HepG2 (cell line): ENCODE results near the gene ZNF33B. TPM values are rescaled to one million over a fixed set of nuclear protein-coding genes. Genes with fewer than 3 reads are reported as not detected.
A peak's percentile ranks its signal among the peaks of the same experiment; 100 is the strongest.
"Not testable (repeated sequence)": the region's sequence is repeated elsewhere in the genome, so short reads cannot be mapped to it uniquely, and the experiment has no call there.

Experiments used
- ATAC-seq: fragments of 200-7000 bp; cut with Tn5 transposase; 3 replicates; pipeline ENCODE4 v1.9.1; 2020; ENCODE audit warnings: mild to moderate bottlenecking, moderate library complexity
- BruUV-seq: library from RNA; stranded (reverse); fragments of 400-500 nt; replicated peaks from 2 replicates; lab custom pipeline; 2021; lab: Mats Ljungman, UMichigan
- CTCF ChIA-PET: fragments of 300-600 bp; formaldehyde crosslinking; extraction: SDS; loops from one replicate; lab custom pipeline; 2021; ENCODE audit warnings: low total read pairs, inconsistent platforms, low intra/inter-chr PET ratio; lab: Yijun Ruan, JAX
- POLR2A ChIA-PET: fragments of 350-600 bp; sonication (Branson Sonifier 250); formaldehyde crosslinking; loops from one replicate; lab custom pipeline; 2020; ENCODE audit warnings: antibody characterized with exemption, inconsistent platforms; lab: Yijun Ruan, JAX
- DNase-seq: peaks from one replicate; pipeline ENCODE4 v3.0.0-alpha.2; 2015; ENCODE audit warnings: low spot score
- FAIRE-seq: peaks from 3 replicates; lab custom pipeline; 2011; peaks lifted over from hg19 to GRCh38; lab: Jason Lieb, UNC
- H2AFZ ChIP-seq: one replicate; pipeline ENCODE4 v1.6.1; 2011; ENCODE audit warnings: low read length, inconsistent platforms
- H3K27ac ChIP-seq: fragments of 300-600 bp; 3 replicates; pipeline ENCODE4 v1.8.0; 2011; ENCODE audit warnings: mixed run types, mild to moderate bottlenecking, mixed read lengths, low read length, inconsistent platforms; ENCODE audit not compliant: insufficient read depth; ENCODE audit errors: extremely low read length
- H3K27me3 ChIP-seq, 2 experiments: fragments of 200-600 bp in 1 of 2; 2 replicates in 1 of 2; 3 replicates in 1 of 2; pipeline versions ENCODE4 v1.6.0 to v1.8.0; 2011; ENCODE audit warnings: low read length in 2 of 2, mild to moderate bottlenecking in 2 of 2, moderate library complexity in 2 of 2, inconsistent platforms in 1 of 2; ENCODE audit not compliant: insufficient read depth in 2 of 2, control insufficient read depth in 1 of 2
- H3K36me3 ChIP-seq, 2 experiments: fragments of 200-600 bp in 1 of 2; replicated peaks in 1 of 2; 2 replicates in 1 of 2; 3 replicates in 1 of 2; pipeline versions ENCODE4 v1.5.1 to v1.8.0; 2011; ENCODE audit warnings: low read length in 2 of 2, inconsistent platforms in 1 of 2; ENCODE audit not compliant: insufficient read depth in 2 of 2, control insufficient read depth in 1 of 2
- H3K4me1 ChIP-seq: 2 replicates; pipeline ENCODE4 v1.5.1; 2012; ENCODE audit warnings: low read length, inconsistent platforms; ENCODE audit not compliant: insufficient read depth
- H3K4me2 ChIP-seq: 2 replicates; pipeline ENCODE4 v1.6.0; 2011; ENCODE audit warnings: low read depth, low read length, inconsistent platforms
- H3K4me3 ChIP-seq, 3 experiments: fragments of 200-600 bp in 1 of 3; sonication (generic), shearing (Covaris generic) in 1 of 3; replicated peaks in 1 of 3; 2 replicates each; pipeline ENCODE4 v1.5.1; 2011 to 2016; ENCODE audit warnings: low read length in 3 of 3, inconsistent platforms in 2 of 3, low read depth in 2 of 3, mild to moderate bottlenecking in 2 of 3, control low read depth in 1 of 3, mixed read lengths in 1 of 3; ENCODE audit not compliant: insufficient read depth in 1 of 3
- H3K79me2 ChIP-seq: one replicate; pipeline ENCODE4 v1.6.1; 2011; ENCODE audit warnings: low read length, inconsistent platforms; ENCODE audit not compliant: insufficient read depth
- H3K9ac ChIP-seq: 2 replicates; pipeline ENCODE4 v1.6.0; 2011; ENCODE audit warnings: mild to moderate bottlenecking, low read depth, low read length, inconsistent platforms; ENCODE audit not compliant: insufficient read depth
- H3K9me3 ChIP-seq: 2 replicates; pipeline ENCODE4 v1.5.1; 2012; ENCODE audit warnings: mild to moderate bottlenecking, low read length
- H4K20me1 ChIP-seq: 2 replicates; pipeline ENCODE4 v1.6.0; 2011; ENCODE audit warnings: inconsistent platforms, mild to moderate bottlenecking, low read length, moderate library complexity; ENCODE audit not compliant: insufficient read depth
- CCDC6 ChIP-seq: sonication (generic); formaldehyde crosslinking; IDR thresholded peaks from 2 replicates; pipeline ENCODE4 v1.8.1; 2022; ENCODE audit warnings: mild to moderate bottlenecking, missing genetic modification reagents, moderate library complexity
- FOXA3 ChIP-seq: IDR thresholded peaks from 2 replicates; pipeline ENCODE4 v1.6.1; 2016; ENCODE audit warnings: missing genetic modification reagents, missing compliant biosample characterization
- GABPB1 ChIP-seq: IDR thresholded peaks from 2 replicates; pipeline ENCODE4 v1.6.1; 2016; ENCODE audit warnings: mild to moderate bottlenecking, missing genetic modification reagents, moderate library complexity, missing compliant biosample characterization
- KDM2A ChIP-seq: sonication (generic); formaldehyde crosslinking; IDR thresholded peaks from 2 replicates; pipeline ENCODE4 v1.4.0; 2020; ENCODE audit warnings: low read depth, missing genetic modification reagents, borderline replicate concordance
- MAFK ChIP-seq, 2 experiments: IDR thresholded peaks in 1 of 2; conservative IDR thresholded peaks in 1 of 2; 2 replicates each; pipeline ENCODE4 v1.6.1; 2011; ENCODE audit warnings: improper control_type of control experiment in 2 of 2, low read length in 2 of 2
- MLLT10 ChIP-seq: sonication (generic); formaldehyde crosslinking; IDR thresholded peaks from 2 replicates; pipeline ENCODE4 v1.4.0; 2020; ENCODE audit warnings: missing genetic modification reagents
- SAP130 ChIP-seq: IDR thresholded peaks from 2 replicates; pipeline ENCODE4 v1.6.1; 2016; ENCODE audit warnings: low read depth
- SP4 ChIP-seq: sonication (generic); formaldehyde crosslinking; IDR thresholded peaks from 2 replicates; pipeline ENCODE4 v1.8.1; 2023; ENCODE audit warnings: mild to moderate bottlenecking, missing genetic modification reagents
- YY1 ChIP-seq: IDR thresholded peaks from 2 replicates; pipeline ENCODE4 v1.6.1; 2011; ENCODE audit warnings: low read length, low read depth, moderate library complexity, mild to moderate bottlenecking; ENCODE audit not compliant: insufficient read depth, insufficient replicate concordance
- ZFP36L1 ChIP-seq: sonication (generic); formaldehyde crosslinking; IDR thresholded peaks from 2 replicates; pipeline ENCODE4 v1.8.0; 2022; ENCODE audit warnings: mild to moderate bottlenecking, missing genetic modification reagents, moderate library complexity
- ZNF232 ChIP-seq: sonication (generic); formaldehyde crosslinking; IDR thresholded peaks from 2 replicates; pipeline ENCODE4 v1.4.0; 2020; ENCODE audit warnings: missing genetic modification reagents, borderline replicate concordance
- ZNF432 ChIP-seq: sonication (generic); formaldehyde crosslinking; IDR thresholded peaks from 2 replicates; pipeline ENCODE4 v1.5.0; 2020; ENCODE audit warnings: missing genetic modification reagents, mild to moderate bottlenecking, borderline replicate concordance
- ZNF772 ChIP-seq: sonication (generic); formaldehyde crosslinking; IDR thresholded peaks from 2 replicates; pipeline ENCODE4 v1.5.0; 2020; ENCODE audit warnings: mild to moderate bottlenecking, missing genetic modification reagents
- WGBS: methylation state at CpG from one replicate; pipeline ENCODE4 v1.1.6; 2017; ENCODE audit warnings: low lambda C conversion rate; 5-methylcytosine and 5-hydroxymethylcytosine counted together
- in situ Hi-C: cut with HindIII; loops from 2 replicates; pipeline ENCODE4 v1.10.0; 2017; ENCODE audit warnings: low pct_unique_long_range_greater_than_20kb; ENCODE audit not compliant: extremely low pct_ligation_motif_present
- intact Hi-C: fragments of 100-400 bp; cut with micrococcal nuclease; formaldehyde crosslinking; loops from one replicate; pipeline ENCODE4 v1.10.0; 2022; ENCODE audit not compliant: unreplicated experiment
- polyA plus RNA-seq, 8 experiments: library from polyadenylated mRNA; depleted of rRNA in 3 of 8; stranded (reverse) in 7 of 8; unstranded in 1 of 8; fragments of >200 nt; fragmentation: Illumina TruSeq in 4 of 8; extraction: Trizol in 4 of 8; gene quantifications; 2 replicates each; pipeline versions ENCODE4 v1.2.1 to v1.2.3, GENCODE V29; 2011 to 2016; ENCODE audit warnings: low read depth in 4 of 8, missing spikeins in 1 of 8, mixed read lengths in 1 of 8; ENCODE audit not compliant: insufficient read depth in 1 of 8
- total RNA-seq, 5 experiments: library from RNA; depleted of rRNA; stranded (reverse); fragments of >200 nt; fragmentation: Illumina TruSeq; extraction: Trizol; gene quantifications; 2 replicates each; pipeline ENCODE4 v1.2.3, GENCODE V29; 2016; ENCODE audit warnings: low read depth in 1 of 5
- TF ChIP-seq, protein P1 (sequence below): sonication (generic); formaldehyde crosslinking; IDR thresholded peaks from 2 replicates; pipeline ENCODE4 v1.4.0; 2020; ENCODE audit warnings: missing genetic modification reagents, borderline replicate concordance

ZNF33B gene
- total and polyA plus RNA-seq, 2 of the 13 experiments (the other 11 are each of a cell fraction or from before 2014, with no cell fraction given), result 18.4 to 23.5 TPM

DNA sequence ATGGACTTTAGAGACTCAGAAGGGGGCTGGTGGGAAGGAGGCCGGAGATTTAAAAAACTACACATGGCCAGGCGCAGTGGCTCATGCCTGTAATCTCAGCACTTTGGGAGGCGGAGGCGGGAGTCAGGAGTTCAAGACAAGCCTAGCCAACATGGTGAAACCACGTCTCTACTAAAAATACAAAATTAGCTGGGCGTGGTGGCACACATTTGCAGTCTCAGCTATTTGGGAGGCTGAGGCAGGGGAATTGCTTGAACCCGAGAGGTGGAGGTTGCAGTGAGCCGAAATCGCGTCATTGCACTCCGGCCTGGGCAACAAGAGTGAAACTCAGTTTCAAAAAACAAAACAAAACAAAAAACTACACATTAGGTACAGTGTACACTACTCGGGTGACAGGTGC is 84.8 kb downstream of the ZNF33B start:
- Histone ChIP-seq H3K9ac (peak overlapping the region; percentile 52; the same call in 1 of the 2 replicates), H2AFZ (peak overlapping the region; percentile 90), H3K4me2 (peak overlapping the region; percentile 73), H3K4me3 (peak overlapping the region; percentile 73 to 92 (median 83); a peak in 5 of 6 replicates), H3K79me2 (peaks cover 12% of the 10 kb centered on the region), H3K4me1 (peaks cover 70% of the 10 kb centered on the region)
- CTCF ChIA-PET, DNase-seq, in situ Hi-C loops, H3K27ac ChIP-seq, H3K9me3 ChIP-seq, H3K36me3 ChIP-seq, FAIRE-seq, BruUV-seq, ATAC-seq, H3K27me3 ChIP-seq, H4K20me1 ChIP-seq: not testable (repeated sequence)
- peak in 1 of 2 experiments; percentile 22; a peak in 1 of 4 replicates for TF ChIP-seq MAFK (conservative IDR thresholded peaks at IDR 0.05 in 1 of 2, IDR thresholded peaks at IDR 0.05 in 1 of 2; ENCODE audit: low read length in 2 of 2)
- 33% methylated on average over 12 of the region's 12 CpGs for WGBS
- POLR2A ChIA-PET, result interaction anchor here (2.7 kb wide), 1 partner anchor 10 kb away, joined by 7 read pairs; no protein-coding TSS in a partner anchor
- intact Hi-C loops, result loop anchor here (5.0 kb wide), 1 partner anchor 229 kb away; the partner anchor contains the start of gene BMS1

DNA sequence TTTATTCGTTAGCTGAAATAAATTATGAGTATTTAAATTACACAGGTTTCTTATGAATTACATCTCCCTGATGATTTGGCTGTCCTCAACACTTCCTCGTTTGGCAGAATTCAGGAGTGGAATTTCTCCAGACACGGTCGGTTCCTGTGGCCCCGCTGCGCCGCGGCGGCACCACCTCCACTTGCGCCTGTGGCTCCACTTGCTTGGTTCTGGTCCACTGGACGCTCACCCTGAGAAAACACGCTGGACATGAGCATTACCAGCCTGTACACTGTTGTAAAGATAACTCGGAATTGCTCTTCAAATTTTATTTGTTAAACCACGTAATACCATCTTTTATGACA is 85.3 kb downstream of the ZNF33B start:
- no peaks in the 10 kb centered on the region for H4K20me1 ChIP-seq
- H3K79me2 ChIP-seq, result peaks cover 14% of the 10 kb centered on the region
- intact Hi-C loops, result loop anchor here (5.0 kb wide), 1 partner anchor 229 kb away; the partner anchor contains the start of gene BMS1
- under 1% methylated on average over 14 of the region's 14 CpGs for WGBS
- FAIRE-seq, result no peak
- CTCF ChIA-PET, result no interaction called here
- H3K9me3 ChIP-seq, result no peaks in the 10 kb centered on the region
- H3K4me2 ChIP-seq, result peak overlapping the region; percentile 73
- peaks cover 71% of the 10 kb centered on the region for H3K4me1 ChIP-seq
- in situ Hi-C loops, result no loop called here
- peak overlapping the region; percentile 90 for H2AFZ ChIP-seq
- peak; percentile 27 for ATAC-seq
- no peak overlapping the region for H3K27ac ChIP-seq
- DNase-seq, result no peak
- no peaks in the 10 kb centered on the region for H3K36me3 ChIP-seq
- H3K9ac ChIP-seq, result peak overlapping the region; percentile 52
- POLR2A ChIA-PET, result interaction anchor here (2.7 kb wide), 1 partner anchor 10 kb away, joined by 7 read pairs; no protein-coding TSS in a partner anchor
- no peaks in the 10 kb centered on the region; a peak in 1 of 5 replicates for H3K27me3 ChIP-seq
- H3K4me3 ChIP-seq, result peak overlapping the region; percentile 73 to 92 (median 83)
- no TSS peak for BruUV-seq
- peak; percentile 54; the same call in 1 of the 2 replicates for TF ChIP-seq SP4
- TF ChIP-seq CCDC6 (CRISPR knock-in tag), result no peak
- peak; percentile 11; the same call in 1 of the 2 replicates for TF ChIP-seq KDM2A (CRISPR knock-in tag)
- no peak for TF ChIP-seq ZNF772 (CRISPR knock-in tag)
- 0 out of 2 replicates have a peak, but pooled peaks have one; percentile 3 for TF ChIP-seq SAP130 (CRISPR knock-in tag)
- 0 out of 2 replicates have a peak, but pooled peaks have one; percentile 50 for TF ChIP-seq ZFP36L1 (CRISPR knock-in tag)
- TF ChIP-seq ZNF232 (CRISPR knock-in tag), result no peak
- 0 out of 2 replicates have a peak, but pooled peaks have one; percentile 3 for TF ChIP-seq FOXA3 (CRISPR knock-in tag)
- no peak for TF ChIP-seq MLLT10 (CRISPR knock-in tag)
- 0 out of 2 replicates have a peak, but pooled peaks have one; percentile 1 for TF ChIP-seq GABPB1 (CRISPR knock-in tag)
- peak; percentile 6 for TF ChIP-seq YY1
- TF ChIP-seq ZNF432 (CRISPR knock-in tag), result no peak
- TF ChIP-seq, protein P1, sequence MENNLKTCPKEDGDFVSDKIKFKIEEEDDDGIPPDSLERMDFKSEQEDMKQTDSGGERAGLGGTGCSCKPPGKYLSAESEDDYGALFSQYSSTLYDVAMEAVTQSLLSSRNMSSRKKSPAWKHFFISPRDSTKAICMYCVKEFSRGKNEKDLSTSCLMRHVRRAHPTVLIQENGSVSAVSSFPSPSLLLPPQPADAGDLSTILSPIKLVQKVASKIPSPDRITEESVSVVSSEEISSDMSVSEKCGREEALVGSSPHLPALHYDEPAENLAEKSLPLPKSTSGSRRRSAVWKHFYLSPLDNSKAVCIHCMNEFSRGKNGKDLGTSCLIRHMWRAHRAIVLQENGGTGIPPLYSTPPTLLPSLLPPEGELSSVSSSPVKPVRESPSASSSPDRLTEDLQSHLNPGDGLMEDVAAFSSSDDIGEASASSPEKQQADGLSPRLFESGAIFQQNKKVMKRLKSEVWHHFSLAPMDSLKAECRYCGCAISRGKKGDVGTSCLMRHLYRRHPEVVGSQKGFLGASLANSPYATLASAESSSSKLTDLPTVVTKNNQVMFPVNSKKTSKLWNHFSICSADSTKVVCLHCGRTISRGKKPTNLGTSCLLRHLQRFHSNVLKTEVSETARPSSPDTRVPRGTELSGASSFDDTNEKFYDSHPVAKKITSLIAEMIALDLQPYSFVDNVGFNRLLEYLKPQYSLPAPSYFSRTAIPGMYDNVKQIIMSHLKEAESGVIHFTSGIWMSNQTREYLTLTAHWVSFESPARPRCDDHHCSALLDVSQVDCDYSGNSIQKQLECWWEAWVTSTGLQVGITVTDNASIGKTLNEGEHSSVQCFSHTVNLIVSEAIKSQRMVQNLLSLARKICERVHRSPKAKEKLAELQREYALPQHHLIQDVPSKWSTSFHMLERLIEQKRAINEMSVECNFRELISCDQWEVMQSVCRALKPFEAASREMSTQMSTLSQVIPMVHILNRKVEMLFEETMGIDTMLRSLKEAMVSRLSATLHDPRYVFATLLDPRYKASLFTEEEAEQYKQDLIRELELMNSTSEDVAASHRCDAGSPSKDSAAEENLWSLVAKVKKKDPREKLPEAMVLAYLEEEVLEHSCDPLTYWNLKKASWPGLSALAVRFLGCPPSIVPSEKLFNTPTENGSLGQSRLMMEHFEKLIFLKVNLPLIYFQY (CRISPR knock-in tag), result peak; percentile 76; the same call in 1 of the 2 replicates
